Muscle layer of colon (tissue), 2 donors: ENCODE data around the gene IPO5.
"Not testable (repeated sequence)": the region's sequence is repeated elsewhere in the genome, so short reads cannot be mapped to it uniquely, and the experiment has no call there.

Experiments
- H3K27ac ChIP-seq: one replicate; pipeline ENCODE4 v1.7.0; 2013; ENCODE audit warnings: low read depth, mild to moderate bottlenecking, low read length, moderate library complexity
- H3K27me3 ChIP-seq, 2 donors: one replicate each; pipeline ENCODE4 v1.7.0; 2013; ENCODE audit warnings: low read length in 2 of 2, mild to moderate bottlenecking in 2 of 2; ENCODE audit not compliant: insufficient read depth in 2 of 2, control insufficient read depth in 1 of 2
- H3K36me3 ChIP-seq: one replicate; pipeline ENCODE4 v1.7.0; 2013; ENCODE audit warnings: mild to moderate bottlenecking, low read length; ENCODE audit not compliant: insufficient read depth
- H3K4me1 ChIP-seq: one replicate; pipeline ENCODE4 v1.7.0; 2013; ENCODE audit warnings: mild to moderate bottlenecking, low read length; ENCODE audit not compliant: insufficient read depth
- H3K4me3 ChIP-seq, 2 donors: one replicate each; pipeline ENCODE4 v1.7.0; 2013; ENCODE audit warnings: low read length in 2 of 2, low read depth in 1 of 2, mild to moderate bottlenecking in 1 of 2, moderate library complexity in 1 of 2
- H3K9ac ChIP-seq: one replicate; pipeline ENCODE4 v1.7.0; 2013; ENCODE audit warnings: low read length
- H3K9me3 ChIP-seq: one replicate; pipeline ENCODE4 v1.7.0; 2013; ENCODE audit warnings: mild to moderate bottlenecking, low read length
- donor health status: abdominal sarcoma.
- donor health status: Adenocarcinoma of cecum.

The IPO5 gene

DNA sequence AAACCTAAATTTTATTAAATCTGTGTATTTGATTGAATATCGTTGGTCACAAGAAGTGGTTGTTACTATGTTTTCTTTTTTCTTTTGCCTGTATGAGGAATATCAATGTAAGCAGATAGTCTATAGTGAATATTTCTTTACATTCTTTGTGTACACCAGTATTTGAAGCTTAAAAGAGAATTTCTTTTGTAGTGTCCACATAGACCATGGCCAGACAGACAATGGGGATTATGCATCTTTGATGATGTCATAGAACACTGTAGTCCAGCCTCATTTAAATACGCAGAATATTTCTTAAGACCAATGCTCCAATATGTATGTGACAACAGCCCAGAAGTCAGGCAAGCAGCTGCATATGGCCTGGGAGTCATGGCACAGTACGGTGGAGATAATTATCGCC lies 64.8 kb downstream of the IPO5 start:
- no peak overlapping the region for H3K4me3 ChIP-seq
- H3K4me1 ChIP-seq: no peaks in the 10 kb centered on the region
- no peak overlapping the region for H3K9ac ChIP-seq
- no peak overlapping the region for H3K27ac ChIP-seq
- H3K36me3 ChIP-seq: peaks cover 64% of the 10 kb centered on the region
- H3K9me3 ChIP-seq: no peaks in the 10 kb centered on the region
- no peaks in the 10 kb centered on the region for H3K27me3 ChIP-seq

GRCh38 chr13:98019186-98019585 lies 65.7 kb downstream of the IPO5 start:
- Histone ChIP-seq H3K27me3 (no peaks in the 10 kb centered on the region), H3K4me1 (no peaks in the 10 kb centered on the region), H3K36me3 (peaks cover 58% of the 10 kb centered on the region), H3K9ac (no peak overlapping the region), H3K27ac (no peak overlapping the region), H3K9me3 (no peaks in the 10 kb centered on the region), H3K4me3 (no peak overlapping the region)

GRCh38 chr13:98020271-98020670 lies 66.8 kb downstream of the IPO5 start:
- Histone ChIP-seq H3K27me3 (no peaks in the 10 kb centered on the region), H3K4me3 (no peak overlapping the region), H3K36me3 (peaks cover 51% of the 10 kb centered on the region), H3K27ac (no peak overlapping the region), H3K9me3 (no peaks in the 10 kb centered on the region), H3K4me1 (no peaks in the 10 kb centered on the region), H3K9ac (no peak overlapping the region)

DNA sequence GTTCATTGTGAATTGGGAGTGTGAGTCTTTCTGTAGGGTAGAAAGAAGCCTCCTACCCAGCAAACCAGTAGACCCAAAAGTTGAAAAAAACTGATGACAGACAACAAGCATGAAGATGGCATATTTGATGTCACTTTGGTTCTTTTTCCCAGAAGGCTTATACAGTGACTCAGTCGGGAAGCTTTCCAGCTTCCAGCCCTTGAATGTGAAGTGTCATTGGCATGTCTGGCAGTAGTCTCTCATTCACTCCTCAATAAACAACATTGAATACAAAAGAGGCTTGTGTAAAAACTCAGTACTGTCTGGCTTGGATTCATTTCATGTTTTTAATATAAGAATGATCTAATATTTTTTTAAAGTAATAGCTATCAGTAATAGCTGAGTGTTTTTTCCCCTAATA lies 68.7 kb downstream of the IPO5 start:
- Histone ChIP-seq H3K27ac (no peak overlapping the region), H3K4me3 (no peak overlapping the region), H3K36me3 (peaks cover 40% of the 10 kb centered on the region), H3K9ac (no peak overlapping the region), H3K4me1 (no peaks in the 10 kb centered on the region), H3K27me3 (no peaks in the 10 kb centered on the region), H3K9me3 (no peaks in the 10 kb centered on the region)

GRCh38 chr13:98025480-98026025 lies 72.1 kb downstream of the IPO5 start:
- Histone ChIP-seq H3K27me3 (no peaks in the 10 kb centered on the region), H3K9ac (no peak overlapping the region), H3K27ac (no peak overlapping the region), H3K4me3 (no peak overlapping the region), H3K4me1 (no peaks in the 10 kb centered on the region), H3K9me3 (no peaks in the 10 kb centered on the region), H3K36me3 (peaks cover 19% of the 10 kb centered on the region)

GRCh38 chr13:98026457-98026857 lies 73.0 kb downstream of the IPO5 start:
- H3K9ac ChIP-seq: no peak overlapping the region

DNA sequence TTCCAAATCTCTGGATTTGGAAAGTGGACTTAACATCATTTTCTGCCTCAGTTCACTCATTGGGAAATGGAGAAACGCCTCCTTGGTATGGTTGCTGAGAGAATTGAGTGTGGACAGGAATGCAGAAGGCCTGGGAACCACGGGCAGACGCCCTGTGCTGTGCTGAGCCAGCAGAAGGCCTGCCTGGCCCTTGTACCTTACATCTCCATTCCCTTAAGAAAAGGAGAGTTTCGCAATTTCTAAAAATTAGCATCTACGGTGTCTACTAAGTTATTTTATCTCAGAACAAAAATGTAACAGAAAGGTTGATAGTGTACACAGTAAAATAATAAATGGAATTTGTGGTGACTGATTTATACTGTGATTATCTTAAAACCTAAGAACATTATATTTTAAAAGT lies 78.7 kb downstream of the IPO5 start:
- Histone ChIP-seq H3K9me3 (no peaks in the 10 kb centered on the region), H3K27ac (no peak overlapping the region), H3K9ac (no peak overlapping the region), H3K4me1 (no peaks in the 10 kb centered on the region), H3K36me3 (no peaks in the 10 kb centered on the region), H3K27me3 (no peaks in the 10 kb centered on the region), H3K4me3 (no peak overlapping the region)

More at GRCh38 chr13:98026457-98026857, 73.0 kb downstream of the IPO5 start:
- peaks cover 12% of the 10 kb centered on the region for H3K36me3 ChIP-seq
- no peaks in the 10 kb centered on the region for H3K4me1 ChIP-seq
- no peaks in the 10 kb centered on the region for H3K9me3 ChIP-seq
- H3K27ac ChIP-seq: no peak overlapping the region
- no peaks in the 10 kb centered on the region for H3K27me3 ChIP-seq
- no peak overlapping the region for H3K4me3 ChIP-seq

DNA sequence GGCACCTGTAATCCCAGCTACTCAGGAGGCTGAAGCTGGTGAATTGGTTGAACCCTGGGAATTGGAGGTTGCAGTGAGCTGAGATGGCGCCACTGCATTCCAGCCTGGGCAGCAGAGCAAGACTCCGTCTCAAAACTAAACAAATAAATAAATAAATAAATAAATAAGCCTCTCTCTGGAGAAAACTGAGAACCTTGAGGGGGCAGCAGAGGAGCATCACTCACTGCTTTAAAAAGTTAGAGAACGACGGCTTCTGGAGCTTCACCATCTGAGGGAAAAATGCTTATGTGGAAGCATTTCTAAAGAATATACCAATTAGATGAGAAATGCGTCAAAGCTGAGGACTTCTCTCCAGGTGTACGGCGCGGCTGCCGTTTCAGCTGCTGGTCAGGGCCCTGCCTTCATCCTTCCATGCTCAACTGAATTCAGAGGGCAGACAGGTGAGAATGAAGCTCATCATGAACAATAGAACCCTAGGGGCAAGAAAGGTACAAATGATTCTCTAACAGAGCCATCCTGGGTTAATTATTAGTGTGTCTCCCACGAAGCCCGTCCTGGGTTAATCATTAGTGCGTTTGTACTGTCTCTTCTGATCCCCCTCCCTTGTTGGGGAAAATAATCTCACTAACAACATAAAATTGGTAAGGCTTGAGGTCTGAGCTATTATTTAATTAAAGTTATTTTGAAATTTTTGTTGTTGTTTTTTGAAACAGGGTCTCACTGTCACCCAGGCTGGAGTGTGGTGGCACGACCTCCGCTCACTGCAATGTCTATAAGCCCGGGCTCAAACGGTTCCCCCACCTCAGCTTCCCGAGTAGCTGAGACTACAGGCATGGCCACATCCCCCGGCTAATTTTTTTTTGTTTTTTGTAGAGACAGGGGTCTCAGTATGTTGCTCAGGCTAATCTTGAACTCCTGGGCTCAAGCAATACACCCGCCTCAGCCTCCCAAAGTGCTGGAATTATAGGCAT lies 80.1 kb downstream of the IPO5 start:
- H3K27ac ChIP-seq: no peak overlapping the region
- no peaks in the 10 kb centered on the region for H3K36me3 ChIP-seq
- H3K27me3 ChIP-seq: no peaks in the 10 kb centered on the region
- H3K4me1 ChIP-seq: no peaks in the 10 kb centered on the region
- H3K9ac ChIP-seq: no peak overlapping the region
- no peaks in the 10 kb centered on the region for H3K9me3 ChIP-seq
- H3K4me3 ChIP-seq: no peak overlapping the region

- no peaks in the 10 kb centered on the region for H3K27me3 ChIP-seq
- no peaks in the 10 kb centered on the region for H3K9me3 ChIP-seq
- no peak overlapping the region for H3K9ac ChIP-seq
- no peak overlapping the region for H3K4me3 ChIP-seq
- no peaks in the 10 kb centered on the region for H3K36me3 ChIP-seq
- H3K4me1 ChIP-seq: no peaks in the 10 kb centered on the region
- no peak overlapping the region for H3K27ac ChIP-seq
Observed at GRCh38 chr13:98035373-98035772, 81.9 kb downstream of the IPO5 start.

- not testable (repeated sequence) for H3K9ac ChIP-seq, H3K27me3 ChIP-seq, H3K36me3 ChIP-seq, H3K4me3 ChIP-seq, H3K27ac ChIP-seq, H3K4me1 ChIP-seq, H3K9me3 ChIP-seq
Observed at GRCh38 chr13:98036564-98037302, 83.3 kb downstream of the IPO5 start.

DNA sequence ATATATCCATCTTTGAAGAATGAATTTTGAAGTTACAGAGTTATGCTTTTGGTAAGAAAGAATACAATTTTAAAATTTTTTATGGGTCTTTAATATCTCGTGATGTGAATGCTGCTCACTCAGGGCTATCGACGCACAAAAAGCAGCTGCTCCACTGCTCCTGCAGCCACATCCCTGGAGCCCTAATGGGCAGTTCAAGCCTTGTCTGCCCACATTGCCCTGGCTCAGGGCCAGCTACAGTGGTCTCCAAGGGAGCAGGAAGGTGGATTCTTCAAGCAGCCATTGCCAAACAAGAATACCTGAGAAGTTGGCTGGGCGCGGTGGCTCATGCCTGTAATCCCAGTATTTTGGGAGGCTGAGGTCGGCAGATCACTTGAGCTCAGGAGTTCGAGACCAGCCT lies 85.8 kb downstream of the IPO5 start:
- H3K36me3 ChIP-seq: no peaks in the 10 kb centered on the region
- H3K27me3 ChIP-seq: no peaks in the 10 kb centered on the region
- no peaks in the 10 kb centered on the region for H3K4me1 ChIP-seq
- H3K9ac ChIP-seq: no peak overlapping the region
- no peak overlapping the region for H3K4me3 ChIP-seq
- H3K27ac ChIP-seq: no peak overlapping the region
- H3K9me3 ChIP-seq: no peaks in the 10 kb centered on the region
